Measurements from ENCODE around the gene ALKBH5.

ALKBH5 gene

DNA sequence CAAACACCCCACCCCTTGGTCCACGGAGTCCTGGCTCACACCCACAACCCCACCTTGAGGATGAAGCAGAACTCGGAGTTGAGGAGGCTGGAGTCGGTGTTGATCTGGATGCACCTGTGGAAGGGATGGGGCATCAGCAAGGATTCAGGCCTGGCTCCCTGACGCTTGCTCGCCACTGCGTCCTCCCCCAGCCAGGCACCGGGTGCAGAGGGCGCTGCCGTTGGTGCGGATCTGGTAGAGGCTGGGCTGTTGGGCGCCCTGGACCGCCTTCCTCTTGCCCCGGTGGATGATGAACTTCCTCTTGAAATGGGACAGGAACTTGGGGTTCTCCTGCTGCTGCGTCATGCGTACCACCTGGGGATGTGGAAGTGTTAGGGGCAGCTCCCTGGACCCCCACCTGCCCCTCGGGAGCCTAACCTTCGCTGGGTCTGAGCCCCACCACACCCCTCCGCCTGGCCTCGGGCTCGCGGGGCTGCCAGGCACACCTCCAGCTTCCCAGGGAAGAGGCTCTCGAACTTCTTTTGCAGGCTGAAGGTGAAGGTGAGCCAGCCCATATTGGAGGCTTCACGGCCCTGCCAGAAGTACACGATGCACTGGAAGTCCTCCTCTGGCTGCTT is 62.6 kb downstream of the ALKBH5 start:
- DNase-seq (ENCODE audit: low spot score) = no peak

DNA sequence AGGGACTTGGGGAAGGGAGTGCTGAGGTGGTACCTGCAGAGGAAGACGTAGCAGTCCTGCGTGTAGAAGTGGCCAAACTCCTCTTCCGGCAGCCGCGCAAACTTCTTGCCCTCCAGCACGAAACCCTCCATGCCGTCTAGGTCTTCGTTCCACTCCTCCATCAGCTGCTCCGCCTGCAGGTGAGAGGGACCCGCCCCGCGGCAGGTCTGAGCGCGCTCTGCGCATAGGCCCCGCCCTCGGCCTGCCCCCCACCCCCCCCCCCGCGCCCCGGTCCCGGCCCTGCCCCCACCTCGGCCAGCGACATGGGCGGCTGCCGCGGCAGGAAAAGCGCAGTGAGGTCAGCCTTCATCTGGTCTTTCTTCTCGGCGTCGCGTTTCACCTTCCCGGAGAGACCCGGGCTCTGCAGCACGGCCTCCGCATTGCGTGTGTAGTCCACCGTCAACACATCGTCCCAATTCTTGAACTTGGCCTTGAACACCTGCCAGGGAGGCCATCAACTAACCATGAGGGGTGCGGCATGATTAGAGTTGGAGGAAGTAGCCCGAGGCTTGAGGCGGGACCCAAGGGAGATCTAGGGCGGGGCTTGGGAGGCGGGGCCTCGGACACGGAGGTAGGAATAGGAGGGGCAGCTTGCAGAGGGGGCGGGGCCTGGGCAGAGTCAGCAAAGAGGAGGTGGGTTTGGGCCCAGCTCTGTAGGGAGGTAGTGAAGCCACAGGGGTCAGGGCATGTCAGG is 63.4 kb downstream of the ALKBH5 start:
- no peak for DNase-seq (ENCODE audit: low spot score)

DNA sequence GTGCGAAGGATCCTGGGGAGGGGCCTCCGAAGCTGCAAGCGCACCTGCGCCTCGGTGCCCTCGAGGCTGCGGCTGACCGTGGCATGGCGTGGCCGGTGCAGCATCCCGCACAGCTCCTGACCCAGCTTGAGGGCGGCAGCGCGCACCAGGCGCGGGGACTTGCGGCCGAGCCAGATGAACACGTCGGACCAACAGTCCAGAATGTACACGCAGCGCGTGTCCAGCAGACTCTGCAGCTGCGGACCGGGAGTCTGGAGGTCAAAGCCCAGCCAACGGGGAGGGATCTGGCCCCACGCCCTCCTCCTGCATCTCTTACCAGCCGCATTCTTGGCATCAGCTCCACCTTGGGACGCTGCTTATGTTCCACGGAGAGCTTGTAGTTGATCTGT is 64.0 kb downstream of the ALKBH5 start:
- DNase-seq (ENCODE audit: low spot score) = no peak

DNA sequence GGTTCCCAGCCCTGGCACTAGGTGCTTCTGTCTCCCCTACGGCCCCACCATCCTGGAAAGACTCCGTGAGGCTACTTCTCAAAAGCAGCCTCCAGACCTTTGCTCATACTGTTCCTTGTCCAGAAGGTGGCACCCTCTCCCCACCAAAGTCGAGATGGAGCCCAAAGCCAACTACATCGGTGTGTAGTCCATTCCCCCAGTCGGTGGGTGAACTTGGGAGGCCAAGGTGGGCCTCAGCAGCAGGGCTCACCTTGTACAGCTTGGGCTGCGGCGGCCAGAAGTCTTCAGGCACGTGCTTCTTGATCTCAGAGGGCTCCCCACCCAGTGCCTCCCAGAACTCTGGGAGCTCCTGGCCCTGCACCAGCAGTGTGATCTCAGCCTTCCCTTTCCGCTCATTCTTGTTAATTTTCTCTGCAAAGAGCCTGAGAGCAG is 64.7 kb downstream of the ALKBH5 start:
- DNase-seq (ENCODE audit: low spot score) = peak; percentile 23

DNA sequence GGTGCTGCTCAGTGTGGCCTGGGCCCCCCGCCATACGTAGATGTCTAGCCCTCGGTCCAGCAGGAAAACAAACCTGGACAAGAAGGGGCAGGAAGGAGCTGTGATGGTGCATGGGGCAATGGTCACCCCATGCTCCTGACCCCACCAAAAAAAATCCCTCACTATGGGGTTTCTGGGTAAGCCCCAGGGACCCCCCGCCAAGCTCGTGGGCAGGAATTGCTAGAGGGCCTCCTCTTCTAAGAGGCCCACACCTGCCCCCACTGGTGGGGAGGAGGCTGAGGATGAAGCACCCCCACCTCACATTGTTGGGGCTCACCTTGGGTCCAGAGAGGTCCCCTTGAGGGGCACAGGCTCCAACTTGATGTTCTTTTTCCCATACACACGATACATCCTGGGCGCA is 65.2 kb downstream of the ALKBH5 start:
- DNase-seq (ENCODE audit: low spot score) = no peak

DNA sequence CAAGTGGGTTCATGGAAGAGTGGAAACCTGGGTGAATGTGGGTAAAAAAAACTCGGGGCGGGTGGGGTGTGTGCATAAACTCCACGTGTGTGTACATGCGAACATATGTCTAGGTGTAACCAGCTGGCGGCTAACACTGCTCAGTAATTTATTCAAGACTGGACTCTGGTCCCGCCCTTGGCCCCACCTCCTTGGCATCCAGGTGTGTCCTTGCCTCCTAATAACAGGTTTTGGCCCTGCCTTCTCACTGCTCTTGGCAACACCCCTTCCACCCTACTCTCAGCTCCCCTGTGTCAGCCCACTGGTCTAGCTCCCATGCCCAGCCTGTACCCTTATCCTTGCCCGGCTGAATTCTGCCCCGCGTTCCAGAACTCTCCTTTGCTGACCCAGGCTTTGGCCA is 66.6 kb downstream of the ALKBH5 start:
- DNase-seq (ENCODE audit: low spot score) = no peak

DNA sequence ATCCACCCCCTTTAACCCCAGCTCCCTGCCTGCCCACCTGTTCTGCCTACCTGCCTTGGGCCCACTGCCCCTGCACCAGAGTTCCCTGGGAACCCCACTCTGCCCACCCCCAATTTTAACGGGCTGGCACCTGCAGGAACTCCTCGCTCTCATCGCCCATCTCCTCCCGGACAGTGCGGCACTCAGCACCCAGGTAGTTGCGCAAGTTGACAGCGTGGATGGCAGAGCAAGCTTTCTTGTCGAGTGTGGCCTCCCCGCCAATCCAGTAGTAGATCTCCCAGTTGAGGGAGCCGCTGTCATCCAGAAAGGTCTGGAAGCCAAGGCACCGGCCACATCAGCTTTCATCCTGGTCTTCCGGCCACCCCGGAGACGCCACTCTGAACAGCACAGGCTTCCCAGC is 67.1 kb downstream of the ALKBH5 start:
- no peak for DNase-seq (ENCODE audit: low spot score)

DNA sequence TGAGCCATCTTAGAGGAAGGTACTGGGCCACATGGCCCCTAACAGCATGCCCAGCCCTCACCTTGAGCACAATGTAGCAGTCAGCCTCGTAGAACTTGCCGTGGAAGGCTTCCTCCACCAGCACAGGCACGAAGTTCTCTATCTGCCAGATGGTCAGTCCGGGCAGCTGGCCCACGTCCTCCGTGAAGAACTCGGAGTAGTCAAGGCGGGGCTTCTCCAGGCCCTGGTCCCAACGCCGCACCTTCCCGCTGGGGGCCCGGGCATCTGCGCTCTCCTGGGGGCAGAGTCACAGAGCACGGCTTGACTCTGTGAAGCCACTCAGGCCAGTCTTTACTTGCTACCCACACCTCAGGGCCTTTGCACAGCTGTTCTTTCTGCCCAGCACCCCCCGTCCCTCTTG is 67.6 kb downstream of the ALKBH5 start:
- DNase-seq (ENCODE audit: low spot score) = no peak

DNA sequence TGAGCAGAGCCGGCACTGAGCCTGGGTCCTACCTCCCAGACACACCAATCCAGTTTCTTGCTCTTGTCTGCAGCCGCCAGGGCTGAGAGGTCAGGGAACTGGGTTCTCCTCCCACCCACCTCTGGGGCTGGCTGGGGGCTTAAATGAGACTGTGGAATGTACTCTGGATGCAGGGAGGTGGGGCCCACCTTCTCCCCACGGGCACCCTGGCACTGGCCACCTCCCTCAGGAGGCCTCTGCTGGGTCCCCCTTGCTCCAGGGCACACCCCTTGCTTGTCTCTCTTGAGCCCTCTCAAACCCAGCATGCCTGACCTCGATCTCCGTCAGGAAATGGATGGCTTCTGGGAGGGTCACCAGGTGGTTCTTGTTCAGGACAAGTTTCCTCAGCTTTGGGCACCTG is 68.5 kb downstream of the ALKBH5 start:
- no peak for DNase-seq (ENCODE audit: low spot score)

DNA sequence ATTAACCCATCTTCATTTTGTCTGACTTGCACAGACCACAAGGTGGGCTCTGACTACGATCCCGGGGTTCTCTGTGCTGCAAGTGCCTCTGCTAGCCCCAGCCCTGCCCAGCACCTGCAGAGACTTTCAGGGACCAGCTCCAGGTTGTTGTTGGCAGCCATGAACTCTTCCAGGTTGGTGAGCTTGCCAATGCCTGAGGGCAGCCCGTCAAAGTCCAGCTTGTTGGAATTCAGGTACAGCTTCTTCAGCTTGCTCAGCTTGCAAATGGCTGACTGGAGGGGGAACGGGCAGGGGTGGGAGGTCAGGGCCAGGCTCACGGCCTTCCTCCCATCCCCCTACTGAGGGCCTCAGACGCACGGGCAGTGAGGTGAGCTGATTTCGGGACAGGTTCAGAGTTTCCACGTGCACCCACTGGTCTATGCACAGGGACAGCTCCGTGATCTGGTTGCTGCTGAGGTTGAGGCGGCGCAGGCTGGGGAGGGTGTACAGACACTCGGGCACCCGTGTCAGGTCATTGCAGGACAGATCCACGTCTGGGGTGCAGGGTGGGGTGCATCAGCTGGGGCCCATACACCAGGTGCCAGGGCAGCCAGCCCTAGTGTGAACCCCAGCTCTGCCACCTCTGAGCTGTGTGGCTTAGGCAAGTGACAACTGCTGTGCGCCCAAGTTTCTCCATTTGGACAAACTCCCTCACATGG is 69.7 kb downstream of the ALKBH5 start:
- no peak for DNase-seq (ENCODE audit: low spot score)

DNA sequence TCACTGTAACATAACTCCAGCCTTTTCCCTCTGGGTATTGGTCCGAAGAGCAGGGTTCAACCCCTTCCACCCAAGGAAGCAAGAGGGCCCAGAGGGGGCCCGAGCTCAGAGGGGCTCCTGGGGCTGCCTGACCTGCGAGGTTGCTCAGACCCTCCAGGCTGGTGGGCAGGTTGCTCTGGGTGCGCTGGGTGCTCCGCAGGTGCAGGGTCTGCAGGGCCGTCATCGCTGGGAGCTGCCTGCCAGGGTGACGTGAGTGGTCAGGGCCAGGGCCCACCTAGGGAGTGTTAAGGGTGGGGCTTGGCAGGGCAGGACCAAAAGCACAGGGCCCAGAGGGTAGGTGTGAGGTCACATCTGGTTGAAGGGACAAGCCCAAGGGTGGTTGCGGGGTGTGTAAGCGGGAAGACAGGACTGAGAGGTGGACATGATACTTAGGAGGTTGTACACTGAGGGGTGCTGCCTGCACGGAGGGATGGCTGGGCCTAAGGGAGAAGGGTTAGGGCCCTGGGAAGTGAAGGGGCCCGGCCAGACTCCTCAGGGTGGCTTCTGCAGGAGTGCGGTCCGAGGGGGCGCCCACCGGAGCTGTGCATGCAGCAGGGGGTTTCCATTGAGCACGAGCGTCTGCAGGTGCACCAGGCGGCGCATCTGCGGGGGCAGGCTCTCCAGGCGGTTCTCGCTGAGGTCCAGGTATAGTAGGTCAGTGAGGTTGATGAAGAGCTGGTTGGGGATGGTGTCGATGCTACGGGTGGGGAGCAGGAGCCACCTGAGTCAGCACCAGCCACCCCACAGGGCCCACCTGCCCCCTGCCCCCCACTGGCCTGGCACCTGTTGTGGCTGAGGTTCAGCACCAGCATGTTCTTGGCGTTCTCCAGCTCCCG is 70.6 kb downstream of the ALKBH5 start:
- DNase-seq (ENCODE audit: low spot score) = no peak

DNA sequence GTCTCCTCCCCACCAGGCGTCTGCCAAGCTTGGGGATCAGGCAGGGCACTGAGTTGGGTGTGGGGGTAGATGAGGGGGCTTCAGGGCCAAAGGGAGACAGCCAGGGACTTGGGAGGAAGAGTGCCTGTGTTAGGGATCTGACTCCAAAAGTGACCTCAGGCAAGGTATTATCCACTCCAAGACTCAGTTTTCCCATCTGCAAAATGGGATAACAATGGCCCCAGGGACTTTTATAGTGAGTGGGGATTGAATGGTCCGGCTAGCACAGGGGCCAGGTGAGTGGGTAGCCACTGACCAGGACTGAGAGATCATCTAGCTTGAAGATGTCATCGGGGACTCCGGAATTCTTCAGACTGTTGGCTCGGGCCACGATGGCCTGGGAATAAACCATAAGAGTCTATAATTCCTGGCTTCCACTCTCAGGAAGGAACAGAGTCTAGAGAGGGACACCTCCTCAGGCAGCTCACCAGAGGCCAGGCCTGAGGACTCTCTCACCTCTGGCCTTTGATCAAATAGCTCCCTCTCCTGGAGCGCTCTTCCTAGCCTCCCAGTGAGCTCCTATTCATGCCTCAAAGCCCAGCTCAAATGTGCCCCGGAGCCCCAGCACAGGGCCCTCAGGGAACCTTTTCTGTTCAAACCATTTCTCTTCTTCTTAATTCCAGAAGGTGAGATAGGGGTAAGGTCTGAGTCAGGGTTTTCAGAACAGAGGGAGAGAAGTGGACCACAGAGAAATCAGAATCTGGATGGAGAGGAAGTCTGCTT is 71.4 kb downstream of the ALKBH5 start:
- DNase-seq (ENCODE audit: low spot score) = no peak

DNA sequence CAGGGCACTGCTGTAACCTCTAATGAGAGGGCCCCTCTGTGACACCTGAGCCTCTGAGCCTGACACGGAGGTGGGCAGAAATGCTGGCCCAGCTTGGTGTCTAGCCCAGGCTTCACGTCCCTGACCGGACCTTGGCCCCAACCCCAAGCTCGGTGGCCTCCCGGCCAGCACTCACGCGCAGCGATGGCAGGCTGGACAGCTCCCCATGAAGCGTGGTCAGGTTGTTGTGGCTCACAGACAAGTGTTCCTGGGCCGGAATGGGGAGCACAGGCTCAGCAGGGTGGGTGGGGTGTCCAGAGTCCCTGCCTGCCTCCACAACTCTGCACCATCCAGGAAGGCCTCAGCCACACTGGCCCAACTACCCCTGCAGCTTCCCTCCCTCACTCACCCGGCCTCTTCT is 72.7 kb downstream of the ALKBH5 start:
- DNase-seq (ENCODE audit: low spot score) = no peak

DNA sequence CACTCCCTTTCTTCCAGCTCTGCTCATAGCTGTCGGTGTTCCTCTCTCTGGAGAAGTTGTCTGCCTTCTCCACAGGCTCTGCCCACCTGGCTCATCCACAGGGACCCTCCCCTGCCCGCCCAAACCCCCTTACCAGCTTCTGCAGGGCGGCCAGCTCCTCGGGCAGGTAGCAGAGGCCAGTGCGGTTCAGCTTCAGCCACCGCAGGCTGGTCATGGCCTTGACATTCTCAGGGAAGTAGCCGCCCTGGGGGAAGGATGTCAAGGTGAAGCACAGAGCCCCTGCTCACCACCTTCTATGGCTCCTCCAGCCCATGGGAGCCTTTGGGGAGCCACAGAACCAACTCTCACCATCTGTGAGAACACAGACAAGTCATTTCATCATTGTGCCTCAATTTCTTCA is 73.1 kb downstream of the ALKBH5 start:
- no peak for DNase-seq (ENCODE audit: low spot score)

DNA sequence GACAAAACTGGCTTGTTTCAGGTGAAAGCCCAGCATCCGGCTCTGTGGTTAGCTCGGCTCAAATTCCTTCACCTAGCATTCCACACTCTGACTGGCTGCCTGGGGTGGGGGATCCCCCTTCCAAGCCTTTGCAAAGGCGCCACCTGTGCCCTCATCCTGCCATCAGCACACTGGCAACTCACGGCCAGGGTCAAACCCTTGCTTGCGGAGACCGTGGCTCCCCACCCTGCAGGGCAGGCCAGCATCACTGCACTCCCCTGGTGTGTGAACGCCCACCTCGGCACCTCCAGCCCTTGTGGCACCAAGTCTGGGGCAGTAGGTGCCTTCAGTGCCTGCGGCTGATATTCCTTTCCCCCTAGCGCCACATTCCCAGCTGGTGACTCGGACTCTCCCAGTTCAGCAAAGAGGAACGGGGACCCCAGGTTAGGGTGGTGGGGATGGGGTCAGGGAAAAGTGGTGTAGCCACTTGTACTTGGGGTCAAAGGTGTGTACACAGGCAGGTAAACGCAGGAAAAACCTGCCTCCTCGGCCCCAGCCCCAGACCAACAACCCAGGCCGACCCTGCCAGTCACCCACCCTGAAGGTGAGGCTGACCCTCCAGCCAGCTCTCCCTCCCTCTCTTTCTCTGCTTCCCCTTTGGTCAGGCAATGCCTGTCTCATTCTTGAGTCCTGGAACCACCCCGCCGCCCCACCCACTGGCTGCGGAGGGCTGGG is 73.8 kb downstream of the ALKBH5 start:
- DNase-seq (ENCODE audit: low spot score) = peak; percentile 60

DNA sequence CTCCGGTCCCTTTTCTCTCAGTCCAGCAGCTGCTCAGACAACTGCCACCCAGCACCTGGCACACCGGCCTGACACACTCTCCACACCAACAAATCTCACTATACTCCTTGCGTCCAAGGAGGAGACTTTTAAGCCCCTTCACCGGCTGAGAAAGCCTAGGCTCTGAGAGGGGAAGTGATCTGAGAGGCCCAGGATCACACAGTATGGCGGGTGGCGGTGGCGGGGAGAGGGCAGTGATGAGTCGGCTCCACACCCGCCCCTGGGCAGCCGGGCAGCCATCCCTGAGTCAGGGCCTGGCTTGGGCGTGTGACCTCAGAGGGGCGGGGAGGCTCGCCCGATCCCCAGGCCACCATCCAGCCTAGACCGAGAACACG is 74.3 kb downstream of the ALKBH5 start:
- peak; percentile 73 for DNase-seq (ENCODE audit: low spot score)

DNA sequence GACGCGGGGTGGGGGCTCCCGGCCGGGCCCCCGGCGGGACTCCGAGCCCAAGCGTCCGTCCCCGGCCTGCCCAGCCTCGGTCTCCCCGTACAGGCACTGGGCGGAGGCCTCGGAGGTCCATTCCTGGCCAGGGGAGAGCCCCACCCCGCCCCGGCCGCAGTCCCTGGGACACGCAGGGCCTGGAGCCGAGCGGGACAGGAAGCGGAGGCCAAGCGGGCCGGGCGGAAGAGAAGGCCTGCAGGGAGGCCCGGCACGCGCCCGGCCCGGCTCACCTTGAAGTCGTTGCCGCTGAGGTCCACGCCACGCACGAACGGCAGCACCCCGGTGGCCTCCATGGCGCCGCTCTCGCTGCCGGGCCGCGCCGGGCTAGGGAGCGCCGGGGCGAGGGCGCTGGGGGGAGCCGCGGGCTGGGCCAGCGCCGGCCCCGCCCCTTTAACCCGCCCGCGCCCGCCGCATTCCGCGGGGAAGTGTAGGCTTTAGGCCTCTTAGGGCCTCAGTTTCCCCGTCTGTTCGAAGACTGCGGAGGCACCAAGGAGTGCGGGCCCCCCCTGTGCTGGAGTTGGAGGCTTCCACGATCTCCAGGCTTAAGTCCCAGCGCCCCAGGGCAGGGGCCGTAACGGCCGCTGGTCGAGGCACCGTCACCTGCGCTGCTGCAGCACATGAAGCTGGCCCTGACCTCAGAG is 74.9 kb downstream of the ALKBH5 start, which contains the start of gene FLII:
Gene FLII, minus strand, starts transcription at position 383 of the 683 bp plus-strand sequence. Its CDS starts 48 bp downstream, at position 335.
- DNase-seq (ENCODE audit: low spot score) = peak; percentile 72

Measured in LoVo (cell line).